Naive thymus-derived CD8-positive, alpha-beta T cell (primary cell): ENCODE measurements around the gene USP33. TPM values are rescaled to one million over a fixed set of nuclear protein-coding genes. Genes with fewer than 3 reads are reported as not detected.
"Not testable (repeated sequence)": the region's sequence is repeated elsewhere in the genome, so short reads cannot be mapped to it uniquely, and the experiment has no call there.

Source experiments
- ATAC-seq, 2 donors: fragments of 150-1000 bp; cut with Tn5 transposase in 1 of 2; sonication (Bioruptor Pico), chemical (Tn5 transposase) in 1 of 2; 1 replicate in 1 of 2; 2 replicates in 1 of 2; pipeline ENCODE4 v1.10.0; 2021; ENCODE audit warnings: mild to moderate bottlenecking in 2 of 2, moderate library complexity in 2 of 2
- POLR2A ChIA-PET: fragments of 350-600 bp; sonication (Branson Sonifier 250); formaldehyde crosslinking; loops from one replicate; lab custom pipeline; 2021; ENCODE audit warnings: antibody characterized with exemption; lab: Charles Lee
- DNase-seq, 10 donors: peaks; one replicate each; pipeline versions ENCODE4 v3.0.0 to v3.0.0-alpha.2; 2020 to 2022
- H3K27ac Mint-ChIP-seq, 10 donors: one replicate each; pipeline ENCODE4 v1.8.0; 2020 to 2022; ENCODE audit warnings: mild to moderate bottlenecking in 10 of 10, mixed read lengths in 10 of 10, moderate library complexity in 4 of 10, inconsistent platforms in 1 of 10
- H3K27me3 Mint-ChIP-seq, 5 donors: one replicate each; pipeline ENCODE4 v1.8.0; 2021 to 2022; ENCODE audit warnings: mixed read lengths in 5 of 5
- H3K36me3 Mint-ChIP-seq, 3 donors: one replicate each; pipeline ENCODE4 v1.8.0; 2020 to 2022; ENCODE audit warnings: mixed read lengths in 3 of 3, mild to moderate bottlenecking in 2 of 3, inconsistent platforms in 1 of 3
- H3K4me1 Mint-ChIP-seq, 4 donors: one replicate each; pipeline ENCODE4 v1.8.0; 2021 to 2022; ENCODE audit warnings: mixed read lengths in 4 of 4
- H3K4me3 Mint-ChIP-seq, 10 donors: one replicate each; pipeline ENCODE4 v1.8.0; 2020 to 2022; ENCODE audit warnings: mild to moderate bottlenecking in 10 of 10, mixed read lengths in 10 of 10, moderate library complexity in 6 of 10, inconsistent platforms in 1 of 10
- H3K9me3 Mint-ChIP-seq, 9 donors: one replicate each; pipeline ENCODE4 v1.8.0; 2020 to 2022; ENCODE audit warnings: mixed read lengths in 9 of 9, mild to moderate bottlenecking in 3 of 9, inconsistent platforms in 1 of 9, moderate library complexity in 1 of 9
- polyA plus RNA-seq, 3 donors: library from polyadenylated mRNA; unstranded; fragments of 300-500 nt; fragmentation: Illumina TruSeq; gene quantifications; one replicate each; pipeline ENCODE4 v1.2.3, GENCODE V29; 2021
- total RNA-seq, 8 experiments: library from RNA in 2 of 8; stranded (reverse) in 2 of 8; gene quantifications; one replicate each; pipeline ENCODE4 v1.2.3 and lab custom pipeline; 2021 to 2026

The USP33 gene
- total RNA-seq, result 100 to 1,000 TPM; 103 to 104 TPM
- 10 to 100 TPM; 35.3 to 37.6 (median 35.8) TPM for polyA plus RNA-seq
- 109 to 200 (median 128) reads per million in 6 experiments for total RNA-seq (lab: John Stamatoyannopoulos, UW)

DNA sequence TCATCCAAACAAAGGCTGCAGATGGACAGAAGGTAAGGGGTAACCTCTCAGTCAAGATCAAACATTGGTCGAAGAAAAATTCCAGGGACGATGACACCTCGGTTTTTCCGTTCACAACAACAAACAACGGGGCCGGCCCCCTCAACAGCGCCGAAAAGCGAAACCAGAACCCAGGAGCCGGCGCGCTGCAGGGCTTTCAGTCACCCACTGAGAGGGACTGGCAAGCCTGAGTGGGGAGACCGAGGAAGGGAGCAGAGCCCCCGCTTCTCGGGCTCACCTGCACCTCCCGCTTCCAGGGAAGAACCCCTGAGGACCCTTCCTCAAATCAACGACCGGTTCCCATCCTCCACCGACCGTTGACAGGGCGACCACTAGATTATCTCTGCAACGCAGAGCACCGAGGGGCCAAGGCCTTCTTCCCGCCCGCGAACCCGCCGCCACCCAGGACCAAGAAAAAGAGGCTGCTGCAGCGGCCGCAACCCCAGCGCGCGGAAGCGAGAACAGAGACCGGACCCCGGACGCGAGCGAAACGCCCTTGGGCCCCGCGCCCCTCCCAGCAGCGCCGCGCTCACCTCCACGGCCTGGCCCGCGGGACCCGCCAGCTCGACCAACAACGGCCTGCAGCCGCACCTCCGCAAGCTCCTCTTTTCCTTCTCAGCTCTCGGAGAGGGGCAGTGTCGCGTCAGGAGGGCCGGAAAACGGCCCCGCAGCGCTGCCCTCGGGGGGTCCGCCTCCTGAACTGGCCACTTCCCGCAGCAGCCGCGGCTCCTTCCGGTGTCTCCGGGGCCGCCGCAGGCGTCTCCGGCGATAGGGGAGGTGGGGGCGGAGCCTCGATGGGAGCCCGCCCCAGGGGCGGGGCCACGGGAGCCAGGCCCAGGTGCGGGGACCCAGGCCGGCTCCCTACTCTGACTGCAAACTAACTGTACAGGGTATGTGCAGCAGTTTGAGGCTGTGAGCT is at the start of gene USP33:
Gene USP33 (minus strand): TSS at position 782 of the 958 bp plus-strand sequence. CDS start 18,155 bp downstream, outside the sequence.
- Mint-ChIP-seq H3K9me3 (no peaks in the 10 kb centered on the region), H3K27me3 (no peaks in the 10 kb centered on the region), H3K4me1 (peaks cover 24 to 50% (median 38%) of the 10 kb centered on the region in 4 donors), H3K4me3 (peak within 1 kb of the TSS; percentile 86 to 97 (median 92)), H3K27ac (peak within 1 kb of the TSS; percentile 82 to 97 (median 92)), H3K36me3 (no peaks in the 10 kb centered on the region)
- POLR2A ChIA-PET, result interaction anchor here (1.1 to 2.4 kb wide), 4 partner anchors 20 to 245 kb away, joined by 4 to 22 read pairs (median 8); partner anchors contain the start of genes DNAJB4, FUBP1, MIGA1 and ZZZ3
- ATAC-seq, result peak; percentile 93
- peak; percentile 82 to 95 (median 92) for DNase-seq

DNA sequence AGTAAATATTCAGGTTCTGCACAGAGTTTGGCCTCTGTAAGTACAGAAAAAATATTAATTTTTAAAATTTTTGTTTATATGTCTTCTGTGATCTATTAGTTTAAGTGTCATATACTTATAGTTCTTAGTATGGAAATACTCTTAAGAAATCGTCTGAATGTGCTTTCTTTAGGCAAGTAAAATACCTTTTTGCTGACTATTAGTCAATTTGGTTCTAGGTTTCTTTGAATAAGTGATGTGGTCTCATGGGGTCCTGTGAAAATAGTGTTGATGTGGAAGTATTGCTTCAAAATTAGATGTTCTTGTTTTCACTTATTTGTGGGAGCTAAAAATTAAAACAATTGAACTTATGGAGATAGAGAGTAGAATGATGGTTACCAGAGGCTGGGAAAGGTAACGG is 43.7 kb upstream of the USP33 start:
- POLR2A ChIA-PET, result no interaction called here
- ATAC-seq (no peak), DNase-seq (no peak)
- Mint-ChIP-seq H3K36me3 (peaks cover 0 to 74% (median 18%) of the 10 kb centered on the region in 3 donors), H3K27ac (peak overlapping the region in 3 of 10 donors; percentile 33 to 75 (median 69)), H3K9me3 (no peaks in the 10 kb centered on the region), H3K27me3 (no peaks in the 10 kb centered on the region), H3K4me1 (peaks cover 5 to 21% (median 13%) of the 10 kb centered on the region in 4 donors), H3K4me3 (no peak overlapping the region)

DNA sequence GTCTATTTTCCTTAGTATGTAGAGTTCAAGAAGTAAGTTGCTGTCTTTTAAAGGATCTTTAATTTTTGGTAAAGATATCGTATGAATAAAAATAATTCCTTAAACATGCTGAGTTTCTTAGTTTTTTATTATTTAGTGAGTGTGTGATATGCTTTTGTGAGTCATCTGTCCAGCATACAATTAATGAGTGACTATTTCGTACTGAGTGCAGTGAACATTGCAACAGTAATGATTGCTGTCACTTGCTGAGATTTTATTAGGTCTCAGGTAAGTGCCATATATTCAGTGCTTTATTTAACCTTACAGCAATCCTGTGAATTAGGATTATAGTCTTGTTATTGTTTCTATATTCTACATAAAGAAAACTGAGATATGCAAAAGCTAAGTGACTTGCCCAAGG is 42.4 kb upstream of the USP33 start:
- Mint-ChIP-seq H3K9me3 (no peaks in the 10 kb centered on the region), H3K36me3 (peaks cover 0 to 74% (median 16%) of the 10 kb centered on the region in 3 donors), H3K4me1 (peaks cover 5 to 27% (median 16%) of the 10 kb centered on the region in 4 donors), H3K27ac (peak overlapping the region in 1 of 10 donors; percentile 29), H3K27me3 (no peaks in the 10 kb centered on the region), H3K4me3 (no peak overlapping the region)
- POLR2A ChIA-PET, result no interaction called here
- ATAC-seq, result no peak
- no peak for DNase-seq

DNA sequence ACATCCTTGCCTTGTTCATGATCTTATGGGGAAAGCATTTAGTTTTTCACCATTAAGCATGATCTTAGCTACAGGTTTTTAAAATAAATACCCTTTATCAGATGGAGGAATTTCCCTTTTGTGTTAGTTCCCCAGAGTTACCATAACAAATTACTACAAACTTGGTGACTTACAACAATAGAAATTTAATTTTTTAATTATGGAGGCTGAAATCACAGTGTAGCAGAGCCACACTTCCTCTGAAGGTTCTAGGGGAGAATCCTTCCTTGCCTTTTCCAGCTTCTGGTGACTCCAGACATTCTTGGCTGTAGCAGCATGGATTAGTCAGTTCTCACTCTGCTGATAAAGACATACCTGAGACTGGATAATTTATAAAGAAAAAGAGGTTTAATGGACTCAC is 38.3 kb upstream of the USP33 start:
- Mint-ChIP-seq H3K4me3 (no peak overlapping the region), H3K4me1 (peaks cover 16 to 41% (median 28%) of the 10 kb centered on the region in 4 donors), H3K9me3 (no peaks in the 10 kb centered on the region), H3K27ac (peak overlapping the region in 1 of 10 donors; percentile 46), H3K36me3 (peaks cover 0 to 67% (median 13%) of the 10 kb centered on the region in 3 donors), H3K27me3 (no peaks in the 10 kb centered on the region)
- no peak for ATAC-seq
- POLR2A ChIA-PET, result no interaction called here
- no peak for DNase-seq

DNA sequence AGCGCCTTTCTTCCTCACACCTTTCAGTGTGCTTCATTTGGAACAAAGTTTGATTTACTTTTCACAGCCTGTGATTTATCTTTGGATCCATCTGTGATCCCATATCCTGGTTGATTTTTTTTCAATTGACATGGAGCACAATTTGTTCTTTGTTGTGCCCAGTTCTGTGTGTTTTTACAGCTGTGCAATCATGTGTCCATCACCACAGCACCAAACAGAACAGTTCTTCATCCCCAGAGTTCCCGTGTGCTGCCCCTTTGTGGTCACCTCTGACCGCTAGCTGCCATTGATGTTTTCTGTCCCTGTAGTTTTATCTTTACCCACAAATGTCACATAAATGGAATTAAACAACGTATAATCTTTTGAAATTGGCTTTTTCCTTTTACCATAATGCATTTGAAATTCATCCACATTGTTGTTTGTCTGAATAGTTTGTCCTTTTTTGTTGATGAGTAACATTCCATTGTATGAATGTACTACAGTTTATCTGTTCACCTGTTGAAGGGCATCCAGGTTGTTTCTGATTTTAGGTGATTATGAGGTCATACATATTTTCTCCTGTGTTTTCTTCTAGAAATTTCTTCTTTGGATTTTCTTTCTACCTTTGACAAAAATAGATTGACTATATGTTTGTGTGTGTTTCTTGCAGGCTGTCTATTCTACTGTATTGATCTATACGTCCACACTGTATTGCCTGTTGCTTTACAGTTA is 37.2 kb upstream of the USP33 start:
- peak overlapping the region in 1 of 10 donors; percentile 26 for H3K4me3 Mint-ChIP-seq
- ATAC-seq (no peak), DNase-seq (no peak)
- peaks cover 19 to 47% (median 34%) of the 10 kb centered on the region in 4 donors for H3K4me1 Mint-ChIP-seq
- H3K36me3 Mint-ChIP-seq, result peaks cover 3 to 69% (median 15%) of the 10 kb centered on the region in 3 donors
- POLR2A ChIA-PET, result no interaction called here
- peak overlapping the region in 1 of 10 donors; percentile 11 for H3K27ac Mint-ChIP-seq
- no peaks in the 10 kb centered on the region for H3K9me3 Mint-ChIP-seq
- H3K27me3 Mint-ChIP-seq, result no peaks in the 10 kb centered on the region

DNA sequence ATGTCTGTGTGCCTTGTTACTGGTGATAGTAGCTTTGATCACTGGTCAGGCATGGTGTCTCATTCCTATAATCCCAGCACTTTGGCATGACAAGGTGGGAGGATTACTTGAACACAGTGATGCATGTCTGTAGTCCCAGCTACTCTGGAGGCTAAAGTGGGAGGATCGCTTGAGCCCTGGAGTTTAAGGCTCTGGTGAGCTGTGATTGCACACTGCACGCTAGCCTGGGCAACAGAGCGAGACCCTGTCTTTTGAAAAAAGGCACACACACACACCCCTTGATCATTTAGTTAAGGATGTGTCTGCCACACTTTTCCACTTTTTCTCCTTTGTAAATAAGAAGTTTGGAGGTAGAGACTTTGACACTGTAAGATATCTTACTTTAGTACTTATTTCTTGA is 34.9 kb upstream of the USP33 start:
- POLR2A ChIA-PET, result no interaction called here
- H3K4me3 Mint-ChIP-seq, result no peak overlapping the region
- H3K9me3 Mint-ChIP-seq, result no peaks in the 10 kb centered on the region
- ATAC-seq (no peak), DNase-seq (no peak)
- peaks cover 18 to 37% (median 30%) of the 10 kb centered on the region in 4 donors for H3K4me1 Mint-ChIP-seq
- peaks cover 3 to 75% (median 17%) of the 10 kb centered on the region in 3 donors for H3K36me3 Mint-ChIP-seq
- H3K27me3 Mint-ChIP-seq, result no peaks in the 10 kb centered on the region
- peak overlapping the region in 1 of 10 donors; percentile 10 for H3K27ac Mint-ChIP-seq

DNA sequence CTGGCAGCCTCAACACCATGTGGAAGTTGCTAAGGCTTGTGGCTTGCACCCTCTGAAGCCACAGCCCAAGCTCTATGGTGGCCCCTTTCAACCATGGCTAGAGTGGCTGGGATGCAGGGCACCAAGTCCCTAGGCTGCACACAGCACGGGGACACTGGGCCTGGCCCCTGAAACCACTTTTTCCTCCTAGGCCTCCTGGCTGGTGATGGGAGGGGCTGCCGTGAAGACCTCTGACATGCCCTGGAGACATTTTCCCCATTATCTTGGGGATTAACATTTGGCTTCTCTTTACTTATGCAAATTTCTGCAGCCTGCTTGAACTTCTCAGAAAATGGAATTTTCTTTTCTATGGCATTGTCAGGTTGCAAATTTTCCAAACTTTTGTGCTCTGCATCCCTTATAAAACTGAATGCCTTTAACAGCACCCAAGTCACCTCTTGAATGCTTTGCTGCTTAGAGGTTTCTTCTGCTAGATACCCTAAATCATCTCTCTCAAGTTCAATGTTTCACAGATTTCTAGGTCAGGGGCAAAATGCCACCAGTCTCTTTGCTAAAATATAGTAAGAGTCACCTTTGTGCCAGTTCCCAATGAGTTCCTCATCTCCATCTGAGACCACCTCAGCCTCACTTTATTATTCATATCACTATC is 26.6 kb upstream of the USP33 start:
- POLR2A ChIA-PET, DNase-seq, ATAC-seq, H3K4me3 Mint-ChIP-seq, H3K27me3 Mint-ChIP-seq: not testable (repeated sequence)
- Mint-ChIP-seq H3K27ac (peak overlapping the region in 1 of 10 donors; percentile 42), H3K4me1 (peaks cover 14 to 28% (median 26%) of the 10 kb centered on the region in 4 donors), H3K36me3 (peaks cover 13 to 82% (median 57%) of the 10 kb centered on the region in 3 donors), H3K9me3 (peaks cover 0 to 12% (median 5%) of the 10 kb centered on the region in 9 donors)

DNA sequence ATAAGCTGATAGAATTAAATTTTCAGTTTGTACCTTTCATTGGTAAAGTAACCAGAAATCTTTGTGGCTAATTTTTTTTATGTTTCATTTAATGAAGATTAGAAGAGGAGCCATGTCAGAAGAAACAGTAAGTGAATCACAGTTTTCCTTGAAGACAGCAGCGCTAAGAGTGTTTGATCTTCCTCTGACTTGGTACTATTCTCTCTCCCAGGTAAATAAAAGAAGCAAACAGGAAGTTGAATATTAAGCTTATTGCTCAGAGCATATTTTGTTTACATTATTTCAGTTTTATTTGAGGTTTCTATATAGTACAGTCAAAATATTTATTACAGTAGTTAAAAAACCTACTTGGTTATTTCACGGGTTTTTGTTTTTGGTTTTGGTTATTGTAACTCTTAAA is 23.5 kb upstream of the USP33 start:
- no peak overlapping the region for H3K4me3 Mint-ChIP-seq
- POLR2A ChIA-PET, result no interaction called here
- peak overlapping the region in 5 of 10 donors; percentile 6 to 35 (median 26) for H3K27ac Mint-ChIP-seq
- peaks cover 8 to 52% (median 43%) of the 10 kb centered on the region in 3 donors for H3K36me3 Mint-ChIP-seq
- no peaks in the 10 kb centered on the region for H3K27me3 Mint-ChIP-seq
- H3K4me1 Mint-ChIP-seq, result peaks cover 23 to 45% (median 37%) of the 10 kb centered on the region in 4 donors
- no peak for DNase-seq
- ATAC-seq, result no peak
- H3K9me3 Mint-ChIP-seq, result peaks cover 0 to 12% (median 5%) of the 10 kb centered on the region in 9 donors

DNA sequence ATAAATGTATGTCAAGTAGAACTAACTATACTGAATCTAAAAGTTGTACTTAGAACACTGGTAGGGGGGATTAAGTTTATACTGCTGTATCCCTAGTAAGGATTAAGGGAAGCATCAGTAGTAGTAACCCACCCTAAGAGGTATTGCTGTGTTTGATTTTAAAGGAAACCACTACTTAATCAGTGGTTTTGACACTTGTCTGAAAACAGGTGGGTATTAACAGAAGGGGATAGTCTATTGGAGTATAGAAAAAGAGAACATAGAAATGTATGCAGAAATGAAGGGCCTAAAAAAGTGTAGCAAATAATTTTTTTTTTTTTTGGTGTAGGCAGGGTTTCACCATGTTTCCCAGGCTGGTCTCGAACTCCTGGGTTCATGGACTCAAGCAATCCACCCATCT is 22.0 kb upstream of the USP33 start:
- H3K9me3 Mint-ChIP-seq, result peaks cover 0 to 10% (median 3%) of the 10 kb centered on the region in 9 donors
- H3K4me3 Mint-ChIP-seq, result peak overlapping the region in 5 of 10 donors; percentile 11 to 96 (median 68)
- no peak for ATAC-seq
- H3K36me3 Mint-ChIP-seq, result peaks cover 4 to 37% (median 31%) of the 10 kb centered on the region in 3 donors
- POLR2A ChIA-PET, result no interaction called here
- DNase-seq, result no peak
- peaks cover 23 to 45% (median 37%) of the 10 kb centered on the region in 4 donors for H3K4me1 Mint-ChIP-seq
- no peaks in the 10 kb centered on the region for H3K27me3 Mint-ChIP-seq
- H3K27ac Mint-ChIP-seq, result peak overlapping the region in 5 of 10 donors; percentile 1 to 57 (median 36)

DNA sequence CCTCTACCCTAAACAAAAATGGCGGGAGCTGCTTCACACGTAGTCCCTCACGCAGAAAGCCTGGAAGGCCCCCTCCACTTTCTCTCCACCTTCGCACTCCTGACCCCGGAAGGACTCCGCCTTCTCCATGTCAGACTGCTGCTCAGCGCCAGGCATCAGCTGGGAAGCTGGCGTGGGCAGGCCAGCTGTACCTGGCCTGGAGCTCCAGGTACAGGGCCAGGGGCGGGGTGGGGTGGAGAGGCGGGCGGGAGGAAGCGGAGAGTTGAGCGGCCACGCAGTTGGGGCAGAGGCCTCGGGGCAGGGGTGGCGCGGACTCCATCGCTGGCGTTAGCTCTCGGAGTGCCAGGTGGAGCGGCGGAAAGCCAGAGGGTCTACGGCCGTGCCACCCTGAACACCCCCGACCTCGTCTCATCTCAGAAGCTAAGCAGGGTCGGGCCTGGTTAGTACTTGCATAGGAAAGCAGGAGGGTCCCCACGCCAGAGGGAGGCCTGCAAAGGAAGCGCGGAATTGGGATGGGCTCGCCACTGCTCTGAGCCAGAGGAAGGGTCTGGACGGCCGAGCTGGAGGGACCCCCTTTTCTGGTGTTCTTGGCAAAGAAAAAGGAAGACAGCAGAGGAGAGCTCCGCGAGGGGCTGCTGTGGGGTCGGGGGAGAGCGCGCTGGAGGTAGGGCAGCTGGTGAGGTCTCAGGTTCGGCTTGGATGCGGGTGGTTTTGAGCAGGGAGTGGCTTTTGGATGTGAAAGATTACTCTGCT is 20.1 kb upstream of the USP33 start, which contains the start of gene MIGA1:
Gene MIGA1 (plus strand): TSS at position 121 of the 753 bp plus-strand sequence. CDS start 3,604 bp downstream, outside the sequence.
- POLR2A ChIA-PET, result interaction anchor here (0.7 to 1.8 kb wide), 7 partner anchors 20 to 1994 kb away, joined by 3 to 22 read pairs (median 6); partner anchors contain the start of genes DNAJB4, FUBP1, RABGGTB and USP33
- Mint-ChIP-seq H3K9me3 (peaks cover 0 to 2% (median 0%) of the 10 kb centered on the region in 9 donors), H3K4me1 (peaks cover 24 to 45% (median 36%) of the 10 kb centered on the region in 4 donors), H3K27ac (peak within 1 kb of the TSS; percentile 92 to 96 (median 94)), H3K36me3 (peaks cover 0 to 17% (median 11%) of the 10 kb centered on the region in 3 donors), H3K4me3 (peak within 1 kb of the TSS; percentile 91 to 97 (median 94)), H3K27me3 (no peaks in the 10 kb centered on the region)
- peak; percentile 71 to 96 (median 88) for DNase-seq
- ATAC-seq, result peak; percentile 95 to 97
